ENCODE data around the gene ZFPM1. TPM values are rescaled to one million over a fixed set of nuclear protein-coding genes. Genes with fewer than 3 reads are reported as not detected.

ZFPM1 gene
- total and polyA plus RNA-seq, 2 of the 8 experiments (the other 6 are each of a cell fraction or from before 2014, with no cell fraction given) = 0.74 to 4.8 TPM

DNA sequence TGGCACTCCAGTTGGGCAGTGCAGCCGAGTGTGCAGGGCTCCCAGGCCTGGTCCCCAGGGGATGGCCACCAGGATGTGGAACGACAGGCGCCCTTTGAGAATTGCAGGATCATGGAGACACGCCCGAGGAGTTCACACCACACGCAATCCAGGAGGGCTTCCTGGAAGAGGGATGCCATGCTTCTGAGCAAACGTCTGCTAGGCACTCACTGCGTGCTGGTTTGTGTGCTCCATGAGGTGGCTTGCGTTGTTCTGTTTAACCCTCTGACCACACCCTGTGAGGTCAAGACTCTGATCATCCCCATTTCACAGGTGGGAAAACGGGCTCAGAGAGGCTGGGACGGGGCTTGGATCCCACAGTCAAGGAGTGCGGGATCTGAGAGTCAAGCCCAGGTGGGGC is 32.6 kb upstream of the ZFPM1 start:
- H4K20me1 ChIP-seq (replicated peaks in 1 of 2; ENCODE audit: control insufficient read depth in 1 of 2, insufficient read depth in 2 of 2, low read length in 2 of 2) = peaks cover 0 to 11% of the 10 kb centered on the region in 2 experiments
- H3K4me1 ChIP-seq (replicated peaks in 1 of 4; ENCODE audit: control insufficient read depth in 3 of 4, insufficient read depth in 4 of 4, low read length in 3 of 4) = no peaks in the 10 kb centered on the region; a peak in 1 of 7 replicates
- no peak overlapping the region for H3K4me2 ChIP-seq (ENCODE audit: insufficient read depth in 1 of 2, low read depth in 2 of 2, low read length in 2 of 2)
- ChIA-PET POLR2A (ENCODE audit: partially characterized antibody) (no interaction called here), CTCF (ENCODE audit: partially characterized antibody) (interaction anchor here (2.8 kb wide), 1 partner anchor 17 kb away, joined by 9 read pairs; no protein-coding TSS in a partner anchor)
- H4K5ac ChIP-seq (ENCODE audit: insufficient read length, low read depth, low read length) = no peak overlapping the region
- no peak overlapping the region for H2AK5ac ChIP-seq (ENCODE audit: low read depth, low read length)
- H3K18ac ChIP-seq (ENCODE audit: extremely low read depth, low read length) = no peak overlapping the region
- no peak overlapping the region for H4K91ac ChIP-seq (replicated peaks; ENCODE audit: insufficient read length, low read length)
- no peak overlapping the region for H2BK120ac ChIP-seq (replicated peaks; ENCODE audit: low read depth, low read length)
- H2BK20ac ChIP-seq (ENCODE audit: low read length) = no peak overlapping the region
- H3K9ac ChIP-seq (replicated peaks in 1 of 4; ENCODE audit: extremely low read depth in 1 of 4, low read depth in 3 of 4, low read length in 3 of 4) = no peak overlapping the region
- no peak for TF ChIP-seq EZH2 (IDR thresholded peaks at IDR 0.05; ENCODE audit: low read depth, low read length, severe bottlenecking)
- no peak for TF ChIP-seq POLR2AphosphoS5 (IDR thresholded peaks at IDR 0.05; ENCODE audit: low read depth, low read length)
- TF ChIP-seq KDM5A (IDR thresholded peaks at IDR 0.05; ENCODE audit: low read length) = no peak
- no peak for TF ChIP-seq SRF (IDR thresholded peaks at IDR 0.05; ENCODE audit: low read depth, low read length)
- no peak for TF ChIP-seq KDM4A (IDR thresholded peaks at IDR 0.05; ENCODE audit: low read depth, low read length, severe bottlenecking)
- no peak for TF ChIP-seq BCL11A (IDR thresholded peaks at IDR 0.05; ENCODE audit: low read depth in 2 of 2, low read length in 2 of 2)
- TF ChIP-seq BRCA1 (IDR thresholded peaks at IDR 0.05; ENCODE audit: low read depth, low read length) = no peak
- no peak for TF ChIP-seq KDM1A (IDR thresholded peaks at IDR 0.05; ENCODE audit: borderline replicate concordance, low read length)
- no peak overlapping the region for H3K4ac ChIP-seq (replicated peaks; ENCODE audit: insufficient read length, low read depth, low read length)
- H2BK15ac ChIP-seq (ENCODE audit: low read length) = no peak overlapping the region
- no peak for DNase-seq (ENCODE audit: low read depth in 1 of 2, low spot score in 2 of 2)
- H3K23me2 ChIP-seq (ENCODE audit: low read depth, low read length) = peaks cover 14% of the 10 kb centered on the region; the same call in 1 of the 2 replicates
- no peak overlapping the region for H3K27ac ChIP-seq (ENCODE audit: low read depth, low read length)
- no peaks in the 10 kb centered on the region for H3K36me3 ChIP-seq (ENCODE audit: control insufficient read depth in 2 of 4, insufficient read depth in 4 of 4, low read length in 3 of 4)
- H2BK12ac ChIP-seq (ENCODE audit: low read depth, low read length) = no peak overlapping the region
- no peak for FAIRE-seq
- H3K9me3 ChIP-seq (ENCODE audit: insufficient read depth in 2 of 2, low read depth in 1 of 2, low read length in 1 of 2) = no peaks in the 10 kb centered on the region
- H3K79me1 ChIP-seq (ENCODE audit: low read depth, low read length) = no peaks in the 10 kb centered on the region
- no peak overlapping the region for H2AFZ ChIP-seq (ENCODE audit: low read length)
- H3K79me2 ChIP-seq (ENCODE audit: control insufficient read depth in 1 of 2, insufficient read depth in 2 of 2, low read length in 2 of 2) = no peaks in the 10 kb centered on the region
- WGBS, 2 experiments (ENCODE audit: extremely low coverage in 1 of 2, insufficient coverage in 1 of 2, insufficient read length in 1 of 2, insufficient replicate concordance in 2 of 2, low coverage in 1 of 2, low lambda C conversion rate in 2 of 2, missing lambda C conversion rate in 1 of 2) = 85% methylated on average over 12 of the region's 12 CpGs; no CpG with 5 or more reads in 1 of the 2 experiments
- no peak overlapping the region for H3K14ac ChIP-seq (ENCODE audit: insufficient read length)
- no peak overlapping the region for H3K56ac ChIP-seq (replicated peaks; ENCODE audit: insufficient read length, low read depth, low read length)
- no peak overlapping the region for H4K8ac ChIP-seq (ENCODE audit: extremely low read depth, insufficient read depth, low read length)
- no peak overlapping the region for H3K4me3 ChIP-seq (ENCODE audit: extremely low read depth in 1 of 4, insufficient read depth in 2 of 4, low read depth in 3 of 4, low read length in 4 of 4)
- no peaks in the 10 kb centered on the region for H3K27me3 ChIP-seq (replicated peaks in 1 of 4; ENCODE audit: control insufficient read depth in 3 of 4, extremely low read depth in 1 of 4, insufficient read depth in 3 of 4, low read length in 3 of 4)
- no peak overlapping the region for H3K23ac ChIP-seq (ENCODE audit: insufficient read length)
- H2BK5ac ChIP-seq (ENCODE audit: low read depth, low read length) = no peak overlapping the region
